Tibial nerve (tissue), 4 donors: ENCODE measurements around the gene TMEM147. TPM values are rescaled to one million over a fixed set of nuclear protein-coding genes. Genes with fewer than 3 reads are reported as not detected.

ENCODE experiments used
- DNase-seq, 2 donors: peaks; one replicate each; pipeline ENCODE4 v3.0.0-alpha.2; 2019; ENCODE audit warnings: low spot score in 2 of 2
- H3K27ac ChIP-seq, 4 donors: fragments of 200-600 bp; sonication (generic) in 3 of 4; one replicate each; pipeline ENCODE4 v1.5.1; 2017 to 2019; ENCODE audit warnings: mild to moderate bottlenecking in 1 of 4
- H3K27me3 ChIP-seq, 2 donors: fragments of 200-600 bp; sonication (generic) in 1 of 2; one replicate each; pipeline versions ENCODE4 v1.5.1 to v1.6.0; 2017 to 2019
- H3K36me3 ChIP-seq, 3 donors: fragments of 200-600 bp; sonication (generic); one replicate each; pipeline ENCODE4 v1.5.1; 2018 to 2019
- H3K4me1 ChIP-seq, 4 donors: fragments of 200-600 bp; sonication (generic) in 3 of 4; one replicate each; pipeline ENCODE4 v1.5.1; 2017 to 2019
- H3K4me3 ChIP-seq, 4 donors: fragments of 200-600 bp; sonication (generic) in 3 of 4; one replicate each; pipeline ENCODE4 v1.5.1; 2017 to 2019; ENCODE audit warnings: mild to moderate bottlenecking in 1 of 4, moderate library complexity in 1 of 4
- H3K9me3 ChIP-seq, 4 donors: fragments of 200-600 bp; sonication (generic) in 3 of 4; one replicate each; pipeline ENCODE4 v1.5.1; 2017 to 2019
- CTCF ChIP-seq, 5 experiments: fragments of 200-600 bp in 3 of 5; fragments of 450-650 bp in 2 of 5; sonication (generic) in 3 of 5; IDR thresholded peaks; one replicate each; pipeline ENCODE4 v1.5.1; 2016 to 2019; ENCODE audit warnings: antibody characterized with exemption in 5 of 5, mild to moderate bottlenecking in 3 of 5, moderate library complexity in 2 of 5
- EP300 ChIP-seq, 2 donors: sonication (generic); formaldehyde crosslinking; IDR thresholded peaks; one replicate each; pipeline ENCODE4 v1.6.1; 2017; ENCODE audit warnings: antibody characterized with exemption in 2 of 2, mild to moderate bottlenecking in 1 of 2
- POLR2A ChIP-seq, 2 donors: fragments of 450-650 bp; IDR thresholded peaks; one replicate each; pipeline ENCODE4 v1.6.1; 2017; ENCODE audit warnings: antibody characterized with exemption in 2 of 2, mild to moderate bottlenecking in 2 of 2, moderate library complexity in 2 of 2
- WGBS, 2 donors: methylation state at CpG; one replicate each; pipeline ENCODE4 v1.1.5; 2018; 5-methylcytosine and 5-hydroxymethylcytosine counted together
- total RNA-seq, 4 donors: library from RNA; depleted of rRNA; stranded (reverse); fragments of >200 nt; gene quantifications; one replicate each; pipeline ENCODE4 v1.1.0, GENCODE V29; 2016

Gene TMEM147
- total RNA-seq, 4 donors from 2014 or later = 63.8 to 103 (median 68.2) TPM

DNA sequence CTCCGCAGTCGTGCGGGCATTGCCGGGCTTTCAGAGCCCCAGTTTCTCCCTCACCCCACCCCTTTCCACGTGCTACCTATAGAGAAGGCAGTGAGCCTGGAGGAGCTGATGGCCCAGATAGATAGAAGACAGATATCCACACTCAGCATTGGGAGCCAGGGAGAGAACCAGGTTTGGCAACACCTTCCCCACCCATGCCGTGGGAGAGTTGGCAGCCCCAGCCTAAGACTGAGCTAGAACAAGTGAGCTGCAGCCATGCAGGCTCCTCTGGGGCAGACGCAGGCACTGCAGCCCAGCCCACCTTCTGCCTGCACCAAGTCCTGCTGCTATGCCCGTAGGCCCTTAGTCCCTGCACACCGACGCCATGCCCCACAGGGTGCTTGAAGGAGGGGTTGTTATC, 44.8 kb upstream of the TMEM147 start:
- WGBS, 2 donors = 87 to 92% methylated on average over 10 of the region's 10 CpGs
- TF ChIP-seq EP300 (IDR thresholded peaks at IDR 0.05) (no peak), CTCF (IDR thresholded peaks at IDR 0.05) (no peak), POLR2A (IDR thresholded peaks at IDR 0.05) (no peak)
- Histone ChIP-seq H3K4me3 (no peak overlapping the region), H3K27me3 (no peaks in the 10 kb centered on the region), H3K4me1 (peaks cover 0 to under 1% (median 0%) of the 10 kb centered on the region in 4 donors), H3K36me3 (no peaks in the 10 kb centered on the region), H3K9me3 (no peaks in the 10 kb centered on the region), H3K27ac (no peak overlapping the region)
- no peak for DNase-seq

DNA sequence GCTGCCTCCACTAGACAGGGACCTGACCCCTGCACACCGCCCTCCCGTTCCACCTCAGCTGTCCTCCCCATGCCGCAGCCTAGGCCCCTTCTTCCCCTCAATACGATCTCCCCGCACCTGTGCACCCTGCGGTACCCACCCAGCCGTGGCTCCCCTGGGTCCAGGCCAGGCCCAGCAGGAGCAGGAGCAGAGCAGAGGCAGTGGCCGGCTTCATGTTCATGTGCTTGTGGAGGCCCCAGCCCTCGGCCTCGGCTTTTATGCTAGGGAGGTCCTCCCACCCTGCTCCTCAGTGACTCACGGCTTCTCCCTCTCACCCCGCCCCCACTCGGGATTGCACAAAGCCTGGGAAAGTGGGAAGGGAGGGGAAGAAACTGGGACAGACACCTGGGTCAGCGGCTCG, 43.7 kb upstream of the TMEM147 start:
- no peak for TF ChIP-seq EP300 (IDR thresholded peaks at IDR 0.05)
- no peak for TF ChIP-seq CTCF (IDR thresholded peaks at IDR 0.05)
- TF ChIP-seq POLR2A (IDR thresholded peaks at IDR 0.05) = no peak
- no peak for DNase-seq
- H3K27me3 ChIP-seq = peaks cover 0 to 5% of the 10 kb centered on the region in 2 donors
- H3K27ac ChIP-seq = no peak overlapping the region
- H3K9me3 ChIP-seq = no peaks in the 10 kb centered on the region
- WGBS, 2 donors = 71 to 75% methylated on average over 12 to 15 of the region's 15 CpGs
- H3K4me3 ChIP-seq = no peak overlapping the region
- H3K4me1 ChIP-seq = no peaks in the 10 kb centered on the region
- no peaks in the 10 kb centered on the region for H3K36me3 ChIP-seq

- no peak overlapping the region for H3K4me3 ChIP-seq
- DNase-seq = no peak
- H3K27ac ChIP-seq = no peak overlapping the region
- WGBS, 2 donors = 70 to 72% methylated on average over 4 of the region's 4 CpGs
- H3K4me1 ChIP-seq = no peaks in the 10 kb centered on the region
- peaks cover 0 to 14% of the 10 kb centered on the region in 2 donors for H3K27me3 ChIP-seq
- no peaks in the 10 kb centered on the region for H3K9me3 ChIP-seq
- H3K36me3 ChIP-seq = no peaks in the 10 kb centered on the region
- TF ChIP-seq EP300 (IDR thresholded peaks at IDR 0.05) (no peak), POLR2A (IDR thresholded peaks at IDR 0.05) (no peak), CTCF (IDR thresholded peaks at IDR 0.05) (no peak)
Observed at GRCh38 chr19:35502751-35503150, 42.7 kb upstream of the TMEM147 start.

DNA sequence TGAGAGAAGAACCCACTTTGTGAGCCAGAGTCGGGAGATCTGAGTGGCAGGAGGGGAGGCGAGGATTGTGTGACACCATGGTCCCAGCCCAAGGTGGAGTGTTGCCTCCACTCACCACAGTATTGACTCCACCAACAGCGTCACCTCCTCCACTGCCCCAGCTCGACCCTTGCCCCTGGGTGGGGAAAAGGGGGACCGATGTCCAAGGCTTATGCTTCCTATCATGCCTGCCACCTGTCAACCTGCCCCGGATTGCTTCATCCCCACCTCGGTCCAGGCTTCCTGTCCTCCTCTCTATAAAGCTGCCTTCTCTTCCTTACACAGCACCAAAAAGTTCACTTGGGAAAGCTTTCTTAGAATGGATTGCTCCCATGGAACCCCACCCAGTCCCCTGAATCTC, 39.4 kb upstream of the TMEM147 start:
- Histone ChIP-seq H3K4me1 (peaks cover 0 to 18% (median 2%) of the 10 kb centered on the region in 4 donors), H3K27me3 (peaks cover 0 to 45% of the 10 kb centered on the region in 2 donors), H3K9me3 (no peaks in the 10 kb centered on the region), H3K27ac (no peak overlapping the region), H3K4me3 (no peak overlapping the region), H3K36me3 (no peaks in the 10 kb centered on the region)
- no peak for DNase-seq
- 84 to 86% methylated on average over 7 of the region's 7 CpGs for WGBS, 2 donors
- TF ChIP-seq POLR2A (IDR thresholded peaks at IDR 0.05) (no peak), CTCF (IDR thresholded peaks at IDR 0.05) (no peak), EP300 (IDR thresholded peaks at IDR 0.05) (no peak)

DNA sequence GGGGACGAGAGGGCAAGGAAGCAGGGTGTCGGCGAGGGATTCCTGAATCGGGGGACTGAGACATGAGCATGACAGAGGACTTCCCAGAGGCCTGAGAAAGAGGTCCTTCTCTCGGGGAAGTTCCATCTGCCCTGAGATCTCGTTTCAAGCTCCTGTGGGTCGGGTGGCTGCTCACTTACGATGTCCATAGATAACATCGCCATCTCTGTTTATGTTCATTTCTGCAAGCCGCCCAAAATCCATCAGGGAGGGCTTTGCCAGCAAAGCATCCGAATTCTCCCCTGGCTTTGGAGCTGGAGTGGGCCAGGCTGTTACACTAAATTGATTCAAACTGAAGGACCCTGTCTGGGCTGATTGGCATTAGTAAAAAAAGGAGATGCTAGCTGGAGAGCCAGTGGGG, 37.9 kb upstream of the TMEM147 start:
- Histone ChIP-seq H3K27ac (no peak overlapping the region), H3K27me3 (peaks cover 0 to 61% of the 10 kb centered on the region in 2 donors), H3K36me3 (no peaks in the 10 kb centered on the region), H3K4me1 (peaks cover 0 to 18% (median 2%) of the 10 kb centered on the region in 4 donors), H3K9me3 (no peaks in the 10 kb centered on the region), H3K4me3 (no peak overlapping the region)
- TF ChIP-seq EP300 (IDR thresholded peaks at IDR 0.05) = no peak
- no peak for TF ChIP-seq CTCF (IDR thresholded peaks at IDR 0.05)
- TF ChIP-seq POLR2A (IDR thresholded peaks at IDR 0.05) = no peak
- DNase-seq = no peak
- whole genome bisulfite sequencing, 2 donors = 80 to 82% methylated on average over 11 of the region's 11 CpGs
